H9 (cell line): ENCODE results near the gene APC. TPM values are rescaled to one million over a fixed set of nuclear protein-coding genes. Genes with fewer than 3 reads are reported as not detected.

Experiments
- DNase-seq: peaks from one replicate; pipeline ENCODE4 v3.0.0-alpha.2; 2017
- H2AFZ ChIP-seq: one replicate; pipeline ENCODE4 v1.6.1; 2013; ENCODE audit warnings: mild to moderate bottlenecking, low read length, control low read depth, moderate library complexity
- H2AK5ac ChIP-seq: 2 replicates; pipeline ENCODE4 v1.6.1; 2013; ENCODE audit warnings: low read length, control low read depth, mixed read lengths; ENCODE audit not compliant: insufficient read length
- H2BK120ac ChIP-seq: one replicate; pipeline ENCODE4 v1.6.1; 2013; ENCODE audit warnings: low read depth, mild to moderate bottlenecking, low read length, control low read depth, inconsistent platforms; ENCODE audit not compliant: poor library complexity, severe bottlenecking
- H2BK12ac ChIP-seq: 2 replicates; pipeline ENCODE4 v1.6.1; 2013; ENCODE audit warnings: low read length, control low read depth, mixed read lengths, low read depth; ENCODE audit not compliant: insufficient read length
- H2BK15ac ChIP-seq: 2 replicates; pipeline ENCODE4 v1.6.1; 2013; ENCODE audit warnings: low read depth, low read length, control low read depth
- H2BK20ac ChIP-seq: one replicate; pipeline ENCODE4 v1.6.1; 2013; ENCODE audit warnings: low read depth, mild to moderate bottlenecking, low read length, control low read depth, inconsistent platforms; ENCODE audit not compliant: poor library complexity, severe bottlenecking
- H2BK5ac ChIP-seq: 2 replicates; pipeline ENCODE4 v1.6.1; 2013; ENCODE audit warnings: low read length, control low read depth, mixed read lengths; ENCODE audit not compliant: insufficient read length
- H3K14ac ChIP-seq: 2 replicates; pipeline ENCODE4 v1.6.1; 2013; ENCODE audit warnings: low read length, control low read depth; ENCODE audit not compliant: insufficient read depth
- H3K18ac ChIP-seq: 2 replicates; pipeline ENCODE4 v1.6.1; 2013; ENCODE audit warnings: low read depth, mild to moderate bottlenecking, mixed read lengths, low read length, control low read depth; ENCODE audit not compliant: insufficient read length
- H3K23ac ChIP-seq: 2 replicates; pipeline ENCODE4 v1.6.1; 2013; ENCODE audit warnings: low read length, control low read depth, mixed read lengths, low read depth; ENCODE audit not compliant: insufficient read length
- H3K23me2 ChIP-seq: 2 replicates; pipeline ENCODE4 v1.6.1; 2013; ENCODE audit warnings: low read depth, mild to moderate bottlenecking, mixed read lengths, low read length, control low read depth; ENCODE audit not compliant: insufficient read length, poor library complexity, severe bottlenecking
- H3K27ac ChIP-seq: 2 replicates; pipeline ENCODE4 v1.5.1; 2013; ENCODE audit warnings: low read length, control low read depth, mixed read lengths, low read depth; ENCODE audit not compliant: insufficient read length
- H3K27me3 ChIP-seq: 2 replicates; pipeline ENCODE4 v1.6.1; 2013; ENCODE audit warnings: low read length, control low read depth, inconsistent platforms; ENCODE audit not compliant: insufficient read depth
- H3K4ac ChIP-seq: 2 replicates; pipeline ENCODE4 v1.6.1; 2013; ENCODE audit warnings: low read depth, mild to moderate bottlenecking, control low read depth, inconsistent platforms, low read length, moderate library complexity
- H3K4me1 ChIP-seq: 2 replicates; pipeline ENCODE4 v1.6.1; 2013; ENCODE audit warnings: low read length, control low read depth, inconsistent platforms; ENCODE audit not compliant: insufficient read depth
- H3K4me2 ChIP-seq: 2 replicates; pipeline ENCODE4 v1.6.1; 2013; ENCODE audit warnings: low read length, control low read depth, mixed read lengths; ENCODE audit not compliant: insufficient read length, insufficient read depth
- H3K56ac ChIP-seq: 2 replicates; pipeline ENCODE4 v1.6.1; 2013; ENCODE audit warnings: low read depth, mild to moderate bottlenecking, mixed read lengths, low read length, control low read depth; ENCODE audit not compliant: insufficient read length
- H3K79me1 ChIP-seq: 2 replicates; pipeline ENCODE4 v1.6.1; 2013; ENCODE audit warnings: low read depth, mild to moderate bottlenecking, moderate library complexity, low read length, control low read depth, inconsistent platforms; ENCODE audit not compliant: insufficient read depth, poor library complexity, severe bottlenecking
- H3K79me2 ChIP-seq: 2 replicates; pipeline ENCODE4 v1.6.1; 2013; ENCODE audit warnings: low read length, control low read depth, inconsistent platforms; ENCODE audit not compliant: insufficient read depth
- H3K9ac ChIP-seq: 2 replicates; pipeline ENCODE4 v1.6.1; 2013; ENCODE audit warnings: low read length, control low read depth, mixed read lengths; ENCODE audit not compliant: insufficient read length; ENCODE audit errors: extremely low read depth
- H3K9me3 ChIP-seq: one replicate; pipeline ENCODE4 v1.6.1; 2013; ENCODE audit warnings: low read depth, low read length, inconsistent platforms; ENCODE audit not compliant: control insufficient read depth
- H3T11ph ChIP-seq: one replicate; pipeline ENCODE4 v1.6.1; 2013; ENCODE audit warnings: mild to moderate bottlenecking, low read length, control low read depth, inconsistent platforms
- H4K20me1 ChIP-seq: one replicate; pipeline ENCODE4 v1.6.1; 2013; ENCODE audit not compliant: control insufficient read depth, insufficient read length, insufficient read depth
- H4K5ac ChIP-seq: 2 replicates; pipeline ENCODE4 v1.6.1; 2013; ENCODE audit warnings: low read depth, mild to moderate bottlenecking, mixed read lengths, low read length, control low read depth; ENCODE audit not compliant: insufficient read length
- H4K8ac ChIP-seq: replicated peaks from 2 replicates; pipeline ENCODE4 v1.6.1; 2013; ENCODE audit warnings: low read length, control low read depth, mixed read lengths, low read depth; ENCODE audit not compliant: insufficient read length
- H4K91ac ChIP-seq: 2 replicates; pipeline ENCODE4 v1.6.1; 2013; ENCODE audit warnings: low read depth, mild to moderate bottlenecking, moderate library complexity, mixed read lengths, low read length, control low read depth; ENCODE audit not compliant: insufficient read length
- H3K27ac Mint-ChIP-seq, 3 experiments: 2 replicates in 2 of 3; 3 replicates in 1 of 3; pipeline ENCODE4 v1.8.0; 2020 to 2021; ENCODE audit warnings: mixed read lengths in 3 of 3, mild to moderate bottlenecking in 1 of 3, moderate library complexity in 1 of 3
- H3K27me3 Mint-ChIP-seq: 2 replicates; pipeline ENCODE4 v1.8.0; 2021; ENCODE audit warnings: low read depth, mild to moderate bottlenecking, moderate library complexity, mixed read lengths
- H3K36me3 Mint-ChIP-seq, 3 experiments: 2 replicates in 2 of 3; 3 replicates in 1 of 3; pipeline ENCODE4 v1.8.0; 2020 to 2021; ENCODE audit warnings: low read depth in 3 of 3, mixed read lengths in 3 of 3; ENCODE audit not compliant: insufficient read depth in 1 of 3
- H3K4me1 Mint-ChIP-seq, 2 experiments: 2 replicates each; pipeline ENCODE4 v1.8.0; 2020; ENCODE audit warnings: mixed read lengths in 2 of 2
- H3K4me3 Mint-ChIP-seq, 2 experiments: 2 replicates in 1 of 2; 3 replicates in 1 of 2; pipeline ENCODE4 v1.8.0; 2020 to 2021; ENCODE audit warnings: mild to moderate bottlenecking in 2 of 2, mixed read lengths in 2 of 2, moderate library complexity in 1 of 2
- H3K9me3 Mint-ChIP-seq, 2 experiments: 2 replicates in 1 of 2; 3 replicates in 1 of 2; pipeline ENCODE4 v1.8.0; 2020; ENCODE audit warnings: mild to moderate bottlenecking in 2 of 2, mixed read lengths in 2 of 2, moderate library complexity in 1 of 2
- WGBS: extraction: QIAGEN DNeasy Blood & Tissue Kit; methylation state at CpG from one replicate; pipeline ENCODE4 v1.1.7; 2013; ENCODE audit warnings: missing lambda C conversion rate, low lambda C conversion rate, mixed read lengths; ENCODE audit not compliant: insufficient read length; ENCODE audit errors: extremely low coverage; 5-methylcytosine and 5-hydroxymethylcytosine counted together
- total RNA-seq: library from RNA; stranded (reverse); gene quantifications from 2 replicates; pipeline ENCODE4 v1.2.1, GENCODE V29; 2021
- TF ChIP-seq, protein P1 (sequence below): fragments of 200-600 bp; sonication (generic); conservative IDR thresholded peaks from 3 replicates; pipeline ENCODE4 v1.8.0; 2021; ENCODE audit warnings: antibody characterized with exemption, mild to moderate bottlenecking

APC gene
- total RNA-seq, 1 experiment from 2014 or later: 29.3 TPM

DNA sequence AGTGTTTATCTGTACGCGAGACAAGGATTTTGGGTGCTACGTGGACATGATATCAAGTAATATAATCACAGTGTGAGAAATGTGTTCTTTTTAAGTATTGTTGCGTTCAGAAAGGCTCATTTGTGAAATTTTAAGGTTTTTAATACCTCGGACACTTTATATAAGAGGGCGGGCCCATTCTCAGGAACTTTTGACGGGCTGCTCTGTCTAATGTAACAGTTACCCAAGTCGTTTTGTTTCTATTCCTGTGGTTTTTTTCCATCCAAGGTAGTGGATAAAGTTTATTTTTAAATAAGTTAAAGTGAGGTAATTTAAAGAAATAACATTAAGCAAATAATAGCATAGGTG lies 123.9 kb downstream of the APC start:
- Histone ChIP-seq H3K4me1 (no peaks in the 10 kb centered on the region), H4K8ac (no peak overlapping the region), H3K18ac (no peak overlapping the region), H3K79me1 (peaks cover 3% of the 10 kb centered on the region), H2BK5ac (no peak overlapping the region), H4K5ac (no peak overlapping the region), H3K4me2 (peak overlapping the region; percentile 60), H3K56ac (no peak overlapping the region), H4K20me1 (no peaks in the 10 kb centered on the region), H4K91ac (no peak overlapping the region), H3K9ac (peak overlapping the region; percentile 97), H3K9me3 (no peaks in the 10 kb centered on the region), H2AK5ac (no peak overlapping the region), H2AFZ (no peak overlapping the region), H2BK20ac (no peak overlapping the region), H3K14ac (no peak overlapping the region), H2BK12ac (no peak overlapping the region), H2BK15ac (no peak overlapping the region), H3K4ac (no peak overlapping the region), H3T11ph (no peak overlapping the region), H3K27me3 (no peaks in the 10 kb centered on the region), H3K23me2 (peaks cover 4% of the 10 kb centered on the region), H2BK120ac (no peak overlapping the region), H3K79me2 (peaks cover 17% of the 10 kb centered on the region; the same call in 1 of the 2 replicates), H3K23ac (no peak overlapping the region), H3K27ac (no peak overlapping the region)
- H3K36me3 Mint-ChIP-seq: peaks cover 25 to 45% (median 26%) of the 10 kb centered on the region in 3 experiments
- no CpG with 5 or more reads among the region's 8 CpGs for WGBS
- H3K9me3 Mint-ChIP-seq: peaks cover 0 to 4% of the 10 kb centered on the region in 2 experiments; a peak in 2 of 5 replicates
- peaks cover 24% of the 10 kb centered on the region for H3K27me3 Mint-ChIP-seq
- H3K4me3 Mint-ChIP-seq: peak overlapping the region; percentile 95 to 97
- TF ChIP-seq, protein P1, sequence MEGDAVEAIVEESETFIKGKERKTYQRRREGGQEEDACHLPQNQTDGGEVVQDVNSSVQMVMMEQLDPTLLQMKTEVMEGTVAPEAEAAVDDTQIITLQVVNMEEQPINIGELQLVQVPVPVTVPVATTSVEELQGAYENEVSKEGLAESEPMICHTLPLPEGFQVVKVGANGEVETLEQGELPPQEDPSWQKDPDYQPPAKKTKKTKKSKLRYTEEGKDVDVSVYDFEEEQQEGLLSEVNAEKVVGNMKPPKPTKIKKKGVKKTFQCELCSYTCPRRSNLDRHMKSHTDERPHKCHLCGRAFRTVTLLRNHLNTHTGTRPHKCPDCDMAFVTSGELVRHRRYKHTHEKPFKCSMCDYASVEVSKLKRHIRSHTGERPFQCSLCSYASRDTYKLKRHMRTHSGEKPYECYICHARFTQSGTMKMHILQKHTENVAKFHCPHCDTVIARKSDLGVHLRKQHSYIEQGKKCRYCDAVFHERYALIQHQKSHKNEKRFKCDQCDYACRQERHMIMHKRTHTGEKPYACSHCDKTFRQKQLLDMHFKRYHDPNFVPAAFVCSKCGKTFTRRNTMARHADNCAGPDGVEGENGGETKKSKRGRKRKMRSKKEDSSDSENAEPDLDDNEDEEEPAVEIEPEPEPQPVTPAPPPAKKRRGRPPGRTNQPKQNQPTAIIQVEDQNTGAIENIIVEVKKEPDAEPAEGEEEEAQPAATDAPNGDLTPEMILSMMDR: no peak
- DNase-seq: no peak
- peak overlapping the region; percentile 87 to 99 (median 98) for H3K27ac Mint-ChIP-seq
- H3K4me1 Mint-ChIP-seq: peaks cover 13 to 19% of the 10 kb centered on the region in 2 experiments
